IMR-90 (cell line): ENCODE data around the gene DUSP2.

ENCODE experiments used
- CEBPB ChIP-seq: IDR thresholded peaks from 2 replicates; pipeline ENCODE4 v1.6.1; 2012; ENCODE audit warnings: low read depth, low read length, improper control_type of control experiment
- POLR2A ChIP-seq: IDR thresholded peaks from 2 replicates; pipeline ENCODE4 v1.6.1; 2012; ENCODE audit warnings: mild to moderate bottlenecking, low read depth, low read length
- RAD21 ChIP-seq: IDR thresholded peaks from 2 replicates; pipeline ENCODE4 v1.6.1; 2012; ENCODE audit warnings: low read length, improper control_type of control experiment
- TF ChIP-seq, protein P1 (sequence below): conservative IDR thresholded peaks from 2 replicates; pipeline ENCODE4 v1.5.1; 2012; ENCODE audit warnings: mild to moderate bottlenecking, low read depth, low read length, improper control_type of control experiment

DNA sequence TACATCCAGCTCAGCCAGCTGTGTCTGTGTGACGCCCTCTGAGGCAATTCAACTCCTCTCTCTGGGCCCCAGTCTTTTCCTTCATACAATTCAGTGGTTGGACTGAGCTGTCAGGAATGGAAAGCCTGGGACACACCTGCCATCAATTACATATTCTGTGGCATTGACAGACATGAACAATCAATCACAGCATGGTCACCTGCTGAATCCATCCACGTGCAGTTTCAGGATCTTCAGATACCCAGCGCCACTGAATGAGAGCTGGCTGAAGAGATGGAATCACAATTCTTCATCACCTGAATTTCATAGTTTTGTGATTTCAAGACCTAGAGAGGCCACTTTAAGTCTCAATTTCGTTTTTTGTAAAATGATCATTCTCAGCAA lies 34.0 kb downstream of the DUSP2 start:
- TF ChIP-seq, protein P1, sequence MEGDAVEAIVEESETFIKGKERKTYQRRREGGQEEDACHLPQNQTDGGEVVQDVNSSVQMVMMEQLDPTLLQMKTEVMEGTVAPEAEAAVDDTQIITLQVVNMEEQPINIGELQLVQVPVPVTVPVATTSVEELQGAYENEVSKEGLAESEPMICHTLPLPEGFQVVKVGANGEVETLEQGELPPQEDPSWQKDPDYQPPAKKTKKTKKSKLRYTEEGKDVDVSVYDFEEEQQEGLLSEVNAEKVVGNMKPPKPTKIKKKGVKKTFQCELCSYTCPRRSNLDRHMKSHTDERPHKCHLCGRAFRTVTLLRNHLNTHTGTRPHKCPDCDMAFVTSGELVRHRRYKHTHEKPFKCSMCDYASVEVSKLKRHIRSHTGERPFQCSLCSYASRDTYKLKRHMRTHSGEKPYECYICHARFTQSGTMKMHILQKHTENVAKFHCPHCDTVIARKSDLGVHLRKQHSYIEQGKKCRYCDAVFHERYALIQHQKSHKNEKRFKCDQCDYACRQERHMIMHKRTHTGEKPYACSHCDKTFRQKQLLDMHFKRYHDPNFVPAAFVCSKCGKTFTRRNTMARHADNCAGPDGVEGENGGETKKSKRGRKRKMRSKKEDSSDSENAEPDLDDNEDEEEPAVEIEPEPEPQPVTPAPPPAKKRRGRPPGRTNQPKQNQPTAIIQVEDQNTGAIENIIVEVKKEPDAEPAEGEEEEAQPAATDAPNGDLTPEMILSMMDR, result no peak
- TF ChIP-seq POLR2A, result no peak
- no peak for TF ChIP-seq RAD21
- no peak for TF ChIP-seq CEBPB
